ENCODE data around the gene KCTD20.
"Not testable (repeated sequence)": the region's sequence is repeated elsewhere in the genome, so short reads cannot be mapped to it uniquely, and the experiment has no call there.

The KCTD20 gene

DNA sequence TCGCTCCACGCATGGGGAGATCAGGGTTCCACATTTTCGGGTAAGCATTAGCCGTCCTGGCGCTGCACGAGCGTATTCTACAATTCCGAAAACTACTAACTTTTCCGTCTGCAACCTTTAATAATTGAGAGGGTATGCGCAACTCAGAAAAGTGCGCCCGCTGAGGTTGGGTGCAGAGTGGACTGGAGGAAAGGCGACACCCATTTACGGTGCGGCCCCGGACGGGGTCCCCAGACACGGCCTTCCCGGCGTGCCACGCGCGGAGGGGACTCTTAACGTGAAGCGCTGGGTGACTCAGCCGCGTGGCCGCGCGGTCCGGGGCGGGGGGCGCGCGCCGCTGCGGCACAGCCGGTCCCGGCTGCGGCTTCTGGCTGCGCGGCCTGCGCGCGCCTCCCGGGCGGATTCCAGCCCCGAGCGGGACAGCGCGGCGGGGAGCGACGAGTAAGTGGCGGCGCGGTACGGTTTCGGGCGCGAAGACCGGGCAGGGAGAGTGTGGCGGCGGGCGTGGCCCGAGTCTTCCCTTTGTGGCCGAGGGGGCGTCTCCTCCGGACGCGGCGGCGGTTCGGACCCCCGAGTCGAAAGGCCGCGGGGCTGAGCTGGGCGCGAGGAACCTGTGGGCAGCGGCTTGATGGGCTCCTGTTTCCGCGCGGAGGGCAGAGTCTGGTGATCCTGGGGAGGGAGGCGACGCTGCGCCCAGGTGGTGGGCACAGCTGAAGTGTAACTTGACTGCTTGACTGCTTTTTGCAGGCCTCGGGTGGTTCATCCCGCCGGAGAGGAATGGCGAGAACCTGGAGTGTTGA is at the start of gene KCTD20, which contains the start of gene PXT1:
Gene KCTD20, plus strand, starts transcription at position 330 of the 800 bp plus-strand sequence. CDS start 27,098 bp downstream, outside the sequence.
Gene PXT1, minus strand, starts transcription at position 184 of the 800 bp plus-strand sequence. CDS start 16,772 bp downstream, outside the sequence.
- DNase-seq, result peak; percentile 88

DNA sequence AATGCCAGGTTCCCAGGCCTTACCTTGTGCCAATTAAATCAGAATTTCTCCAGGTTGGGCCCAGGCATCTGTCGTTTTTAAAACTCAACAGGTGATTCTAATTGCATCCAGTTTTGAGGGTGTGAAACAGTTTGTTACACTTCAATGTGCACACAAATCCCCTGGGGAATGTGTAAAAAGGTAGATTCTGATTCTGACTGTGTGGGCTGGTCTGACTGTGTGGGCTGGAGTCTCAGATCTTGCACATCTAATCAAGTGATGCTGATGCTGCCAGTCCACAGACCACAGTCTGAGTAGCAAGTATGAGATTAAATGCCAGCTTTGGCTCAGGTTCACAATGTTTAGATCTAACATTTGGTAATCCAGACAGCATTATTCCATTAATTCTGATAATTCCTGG is 42.8 kb upstream of the KCTD20 start:
- no peak for DNase-seq

DNA sequence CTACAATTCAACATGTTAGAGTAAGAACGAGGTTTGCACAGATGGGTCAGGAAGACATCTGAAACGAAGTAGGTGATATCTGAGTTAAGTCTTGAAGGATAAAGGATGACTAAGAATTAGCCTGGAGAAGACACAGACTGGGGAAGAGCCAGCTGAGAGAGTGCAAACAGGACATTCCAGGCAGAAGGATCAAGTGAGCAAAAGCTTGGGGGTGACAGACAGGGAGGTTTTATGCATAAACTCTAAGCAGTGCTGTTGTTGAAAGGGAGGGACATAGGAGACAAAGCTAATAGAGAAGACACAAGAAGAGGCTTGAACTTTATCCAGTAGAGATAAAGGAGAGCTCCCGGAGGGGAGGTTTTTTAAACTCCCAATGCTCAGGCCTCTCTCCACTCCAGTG is 40.3 kb upstream of the KCTD20 start:
- DNase-seq, result no peak

DNA sequence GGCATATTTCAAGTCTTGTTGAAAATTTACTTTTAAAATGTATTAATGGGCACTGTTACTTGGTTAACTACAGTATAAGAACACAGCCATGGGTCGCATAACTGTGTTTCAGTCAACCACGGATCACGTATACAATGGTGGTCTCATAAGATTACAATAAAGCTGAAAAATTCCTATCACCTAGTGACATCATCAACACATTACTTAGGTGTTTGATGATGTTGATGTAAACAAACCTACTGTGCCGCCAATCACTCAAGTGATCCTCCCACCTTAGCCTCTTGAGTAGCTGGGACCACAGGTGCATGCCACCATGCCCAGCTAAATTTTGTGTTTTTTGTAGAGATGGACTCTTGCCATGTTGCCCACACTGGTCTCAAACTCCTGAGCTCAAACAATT is 38.6 kb upstream of the KCTD20 start:
- no peak for DNase-seq

DNA sequence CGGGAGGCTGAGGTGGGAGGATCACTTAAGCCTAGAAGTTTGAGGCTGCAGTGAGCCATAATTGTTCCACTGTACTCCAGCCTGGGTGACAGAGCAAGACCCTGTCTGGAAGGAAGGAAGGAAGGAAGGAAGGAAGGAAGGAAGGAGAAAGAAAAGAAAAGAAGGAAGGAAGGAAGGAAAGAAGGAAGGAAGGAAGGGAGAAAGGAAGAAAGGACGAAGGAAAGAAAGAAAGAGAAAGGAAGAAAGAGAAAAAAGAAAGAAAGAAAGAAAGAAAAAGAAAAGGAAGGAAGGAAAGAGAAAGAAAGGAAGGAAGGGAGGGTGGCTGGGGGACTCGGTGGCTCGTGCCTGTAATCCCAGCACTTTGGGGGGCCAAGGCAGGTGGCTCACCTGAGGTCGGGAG is 33.1 kb upstream of the KCTD20 start:
- not testable (repeated sequence) for DNase-seq

DNA sequence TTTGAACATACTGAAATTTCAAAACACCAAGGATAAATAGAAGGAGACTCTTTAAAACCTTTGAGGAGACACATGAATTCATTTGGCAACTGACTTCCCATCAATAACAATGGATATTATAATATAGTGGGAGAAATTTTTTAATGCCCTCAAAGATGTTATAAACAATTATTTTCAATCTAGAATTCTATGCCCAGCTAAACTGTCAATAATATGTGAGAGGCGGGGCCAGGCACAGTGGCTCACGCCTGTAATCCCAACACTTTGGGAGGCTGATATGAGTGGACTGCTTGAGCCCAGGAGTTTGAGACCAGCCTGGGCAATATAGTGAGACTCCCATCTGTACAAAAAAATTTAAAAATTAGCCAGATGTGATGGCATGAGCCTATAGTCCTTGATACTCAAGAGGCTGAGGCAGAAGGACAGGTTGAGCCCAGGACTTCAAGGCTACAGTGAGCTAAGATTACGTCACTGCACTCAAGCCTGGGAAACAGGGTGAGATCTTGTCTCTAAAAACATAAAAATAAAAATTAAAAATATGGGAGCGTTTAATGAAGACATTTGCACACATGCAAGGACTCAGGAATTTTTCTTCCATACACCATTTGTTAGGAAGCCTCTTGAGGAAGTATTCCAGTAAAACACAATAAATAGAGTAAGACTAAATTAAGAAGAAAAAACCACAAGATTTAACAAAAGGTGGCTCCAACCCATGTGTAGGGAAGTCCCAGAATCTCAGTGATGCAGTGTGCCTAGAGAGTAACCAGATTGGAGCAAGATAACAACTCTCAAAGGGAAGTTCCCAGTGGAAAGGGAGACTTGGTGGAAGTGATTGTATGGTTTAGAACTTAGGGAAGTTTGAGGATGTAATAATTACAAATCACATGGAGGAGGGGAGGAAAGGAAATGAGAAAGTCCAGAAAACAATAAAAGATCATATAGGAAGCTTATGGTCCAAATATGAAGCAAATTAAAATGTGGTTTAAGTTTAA is 29.0 kb upstream of the KCTD20 start:
- no peak for DNase-seq

DNA sequence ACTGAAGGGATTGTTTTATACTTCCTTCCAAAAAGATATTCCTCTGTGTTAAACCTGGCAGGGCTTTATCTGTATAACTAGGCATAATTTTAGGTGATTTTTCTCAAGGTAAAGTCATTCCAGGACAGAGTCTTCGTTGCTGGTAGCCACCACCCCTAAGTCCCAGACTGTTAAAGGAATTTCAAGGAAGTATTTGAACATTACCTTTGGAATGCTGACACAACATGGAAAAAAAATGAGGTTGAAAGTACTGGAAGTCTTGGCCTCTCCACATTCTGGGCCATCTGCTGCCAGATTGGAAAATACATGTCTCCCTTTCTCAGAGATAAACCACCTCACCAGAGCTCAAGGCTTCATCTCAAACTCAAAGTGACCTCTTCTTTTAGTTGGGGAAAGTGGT is 28.3 kb upstream of the KCTD20 start:
- no peak for DNase-seq

DNA sequence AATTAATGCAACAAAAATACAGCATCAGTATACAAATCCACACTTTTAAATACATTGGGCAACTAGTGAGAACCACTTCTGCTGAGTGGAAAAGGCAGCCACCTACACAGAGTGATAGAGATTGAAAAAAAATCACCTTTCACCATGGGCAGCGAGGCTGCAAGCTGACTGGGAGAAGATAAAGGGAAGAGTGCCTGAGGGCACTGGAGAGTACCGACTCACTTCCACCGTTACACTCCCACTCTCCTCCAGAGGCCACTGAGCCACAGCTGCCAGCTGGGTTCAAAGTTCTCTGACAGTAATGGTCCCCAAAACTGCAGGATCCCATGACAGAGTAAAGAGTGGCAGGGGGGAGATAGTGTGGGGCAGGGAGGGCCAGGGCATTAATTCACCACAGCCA is 24.2 kb upstream of the KCTD20 start:
- DNase-seq, result no peak

DNA sequence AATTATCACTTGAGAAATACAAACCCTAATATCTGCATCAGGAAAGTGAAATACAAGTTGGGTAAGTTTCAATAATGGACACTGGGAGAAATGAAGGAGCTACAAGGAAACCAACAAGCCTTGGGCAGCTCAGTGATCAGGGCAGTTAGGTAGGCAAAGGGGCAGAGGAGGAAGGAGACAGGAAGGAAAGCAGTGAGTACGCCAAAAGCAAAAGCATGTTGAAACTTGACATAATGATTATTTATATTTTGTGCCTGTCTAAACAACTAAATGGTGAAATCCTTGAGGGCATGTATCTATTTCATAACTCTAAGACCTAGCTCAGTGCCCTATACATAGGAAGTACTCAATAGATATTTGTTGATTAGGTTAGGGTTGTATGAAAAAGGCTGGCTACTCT is 23.5 kb upstream of the KCTD20 start:
- no peak for DNase-seq

DNA sequence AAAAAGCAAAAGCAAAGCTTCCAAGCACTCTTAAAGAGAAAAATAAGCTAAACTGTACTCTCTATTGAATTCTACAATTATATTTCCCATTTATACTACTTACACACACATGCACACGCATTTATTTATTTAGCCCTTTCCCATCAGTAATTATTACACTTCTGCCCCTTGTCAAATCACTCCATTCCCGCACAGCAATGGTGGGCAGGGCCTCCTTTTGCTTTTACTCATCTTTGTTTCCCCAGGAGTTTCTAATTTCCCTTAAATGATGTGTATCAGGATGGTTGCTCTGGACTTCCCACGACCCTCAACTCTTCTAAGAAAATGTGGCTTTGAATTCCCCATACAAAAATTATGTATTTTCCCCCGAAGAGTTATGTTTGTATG is 20.1 kb upstream of the KCTD20 start:
- DNase-seq, result no peak

DNA sequence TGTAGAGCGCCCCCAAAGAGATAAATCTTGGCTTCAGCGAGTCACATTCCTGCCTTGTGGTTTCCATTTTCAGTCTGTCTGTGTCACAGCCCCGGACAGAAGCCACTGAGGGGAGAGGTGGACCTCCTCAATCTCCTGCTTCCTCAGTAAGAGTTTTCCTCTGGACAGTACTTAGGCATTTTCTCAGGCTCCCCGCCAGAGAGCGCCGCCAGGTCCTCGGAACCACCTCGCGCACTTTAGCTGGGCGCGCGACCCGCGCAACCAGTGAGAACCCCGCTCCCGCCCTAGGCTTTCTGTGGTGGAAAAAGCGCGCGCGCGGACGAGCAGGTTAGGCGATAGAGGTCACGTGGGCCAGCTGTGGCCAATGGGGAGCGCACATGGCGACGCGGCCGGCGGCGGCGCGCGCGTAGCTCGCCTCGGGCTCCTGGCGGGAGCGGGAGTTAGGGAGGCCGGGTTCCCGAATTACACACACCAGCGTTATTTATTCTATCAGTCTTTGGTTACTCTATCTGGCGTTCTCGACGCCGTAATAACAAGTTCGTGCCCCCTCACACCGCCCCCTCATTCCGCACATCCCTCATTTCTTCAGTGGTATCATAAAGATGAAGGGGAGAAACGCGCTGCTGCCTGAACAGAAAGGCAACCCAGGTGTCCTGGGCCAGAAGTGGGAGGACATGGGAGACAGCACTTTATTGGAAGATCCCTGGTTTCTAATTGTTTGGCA is 19.5 kb upstream of the KCTD20 start:
- peak; percentile 99 for DNase-seq

DNA sequence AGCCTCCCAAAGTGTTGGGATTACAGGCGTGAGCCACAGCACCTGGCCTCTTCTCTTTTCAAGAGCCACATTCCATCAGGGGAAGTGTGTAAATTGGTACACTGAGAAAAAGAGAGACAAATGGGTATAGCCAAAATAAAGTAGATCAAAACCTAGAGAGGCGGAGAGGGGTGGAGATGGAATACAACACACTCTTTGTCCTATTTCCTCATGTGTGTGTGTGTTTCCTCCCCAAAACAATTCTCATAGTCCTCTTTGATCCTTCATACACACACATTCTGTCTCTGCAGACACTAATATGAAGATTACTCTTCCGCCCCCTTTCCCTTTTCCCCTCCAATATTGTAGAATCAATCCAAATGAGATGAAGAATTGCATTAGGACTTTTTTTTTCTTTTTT is 16.2 kb upstream of the KCTD20 start:
- no peak for DNase-seq

DNA sequence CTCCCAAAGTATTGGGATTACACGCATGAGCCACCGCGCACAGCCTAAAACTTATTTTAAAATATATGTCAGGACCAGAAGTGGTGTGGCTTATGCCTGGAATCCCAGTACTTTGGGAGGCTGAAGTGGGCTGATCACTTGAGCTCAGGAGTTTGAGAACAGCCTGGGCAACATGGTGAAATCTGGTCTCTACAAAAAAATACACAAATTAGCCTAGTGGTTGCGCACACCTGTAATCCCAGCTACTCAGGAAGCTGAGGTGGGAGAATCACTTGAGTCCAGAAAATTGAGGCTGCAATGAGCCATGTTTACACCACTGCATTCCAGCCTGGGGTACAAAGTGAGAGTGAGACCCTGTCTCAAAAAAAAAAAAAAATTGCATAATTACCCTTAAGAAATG is 13.9 kb upstream of the KCTD20 start:
- no peak for DNase-seq

DNA sequence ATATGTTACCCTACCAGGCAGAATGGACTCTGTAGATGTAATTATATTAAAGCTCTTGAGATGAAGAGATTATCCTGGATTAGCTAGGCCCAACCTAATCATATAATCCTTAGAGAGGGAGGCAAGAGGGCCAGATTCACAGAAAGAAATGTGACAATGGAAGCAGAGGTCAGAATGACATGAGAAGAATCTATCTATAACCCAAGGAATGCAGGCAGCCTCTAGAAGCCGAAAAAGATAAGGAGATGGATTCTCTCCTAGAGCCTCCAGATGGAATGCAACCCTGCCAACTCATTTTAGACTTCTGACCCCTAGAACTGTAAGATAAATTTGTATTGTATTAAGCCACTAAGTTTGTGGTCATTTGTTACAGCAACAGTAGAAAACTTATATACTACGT is 12.4 kb upstream of the KCTD20 start:
- no peak for DNase-seq

DNA sequence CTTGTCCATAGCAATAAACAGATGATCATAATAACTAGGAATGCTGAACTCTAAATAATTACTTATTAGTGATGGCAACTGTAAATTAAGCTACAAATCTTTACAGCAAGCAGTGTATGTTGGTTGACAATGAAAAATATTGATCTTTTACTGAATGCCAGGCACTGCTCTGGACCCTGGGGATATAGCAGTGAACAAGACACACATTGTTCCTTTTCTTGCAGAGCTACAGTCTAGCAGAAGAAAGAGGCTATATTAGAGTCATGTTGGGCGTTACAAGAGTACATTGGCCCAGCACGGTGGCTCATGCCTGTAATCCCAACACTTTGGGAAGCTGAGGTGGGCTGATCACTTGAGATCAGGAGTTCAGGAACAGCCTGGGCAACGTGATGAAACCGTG is 11.6 kb upstream of the KCTD20 start:
- DNase-seq, result no peak

DNA sequence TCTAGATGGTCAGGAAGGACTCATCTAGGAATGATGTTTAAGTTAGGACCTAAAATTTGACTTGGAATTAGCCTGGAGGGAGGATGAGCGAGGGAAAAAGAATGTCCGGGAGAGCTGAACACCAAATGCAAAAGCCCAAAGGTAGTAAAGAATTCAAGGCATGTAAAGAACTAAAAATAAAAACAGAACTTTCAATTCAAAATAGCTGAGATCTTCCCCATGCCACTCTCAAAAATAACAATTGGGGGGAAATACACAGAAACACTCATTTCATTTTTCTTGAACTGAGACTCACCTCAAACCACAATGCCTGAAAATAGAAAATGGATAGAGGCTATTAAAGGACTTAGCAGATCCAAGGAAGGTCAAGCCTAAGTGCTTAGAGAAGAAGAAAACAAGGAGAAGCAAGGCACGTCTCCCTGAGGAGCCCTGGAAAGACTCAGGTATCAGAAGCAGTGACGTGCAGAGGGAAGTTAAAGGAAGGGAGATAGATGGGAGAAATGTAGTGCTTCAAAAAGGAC is 10.6 kb upstream of the KCTD20 start:
- DNase-seq, result no peak

DNA sequence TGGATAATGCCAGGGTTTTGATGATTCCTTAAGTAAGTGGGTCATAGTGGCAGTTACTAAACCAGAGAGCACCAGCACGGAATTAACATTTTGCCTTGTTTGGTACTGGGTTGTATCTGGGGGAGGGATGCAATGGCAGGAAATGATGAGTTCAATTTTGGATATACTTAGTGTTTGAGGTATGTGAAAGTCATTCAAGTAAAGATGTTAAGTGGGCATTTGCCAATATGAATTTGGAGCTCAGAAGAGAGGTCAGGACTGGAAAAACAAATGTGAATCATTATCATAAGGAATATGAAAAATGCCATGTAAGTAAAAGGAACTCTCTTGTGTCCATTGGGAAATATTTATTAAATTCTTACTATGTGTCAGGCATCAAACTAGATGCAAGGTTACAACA is 6.3 kb upstream of the KCTD20 start:
- no peak for DNase-seq

DNA sequence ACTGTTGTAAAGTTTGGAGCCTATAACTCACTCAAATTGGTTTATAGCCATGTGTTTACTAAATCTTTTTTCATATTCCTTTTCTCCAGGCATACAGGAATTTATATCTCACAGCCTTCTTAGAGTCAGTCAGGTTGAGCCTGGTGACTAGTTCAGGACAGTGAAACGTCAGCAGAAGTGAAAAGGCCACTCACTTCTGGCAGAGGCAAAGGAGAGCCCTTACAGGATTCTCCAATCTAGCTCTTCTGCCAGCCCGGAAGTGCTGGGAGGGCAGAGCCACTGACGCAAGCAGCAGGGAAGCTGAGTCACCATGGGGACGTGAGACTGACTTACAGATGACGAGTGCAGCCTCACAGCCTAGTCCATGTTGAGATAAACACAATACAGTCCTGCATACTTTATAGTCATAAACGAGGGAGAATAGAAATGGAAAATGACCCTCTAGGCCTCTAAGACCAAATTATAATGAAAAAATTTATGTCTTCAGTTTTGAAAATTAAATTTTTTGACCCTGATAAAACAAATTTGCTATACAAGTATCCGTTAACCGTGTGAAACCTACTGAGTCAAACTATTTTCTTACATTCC is 1.4 kb upstream of the KCTD20 start:
- peak; percentile 87 for DNase-seq

DNA sequence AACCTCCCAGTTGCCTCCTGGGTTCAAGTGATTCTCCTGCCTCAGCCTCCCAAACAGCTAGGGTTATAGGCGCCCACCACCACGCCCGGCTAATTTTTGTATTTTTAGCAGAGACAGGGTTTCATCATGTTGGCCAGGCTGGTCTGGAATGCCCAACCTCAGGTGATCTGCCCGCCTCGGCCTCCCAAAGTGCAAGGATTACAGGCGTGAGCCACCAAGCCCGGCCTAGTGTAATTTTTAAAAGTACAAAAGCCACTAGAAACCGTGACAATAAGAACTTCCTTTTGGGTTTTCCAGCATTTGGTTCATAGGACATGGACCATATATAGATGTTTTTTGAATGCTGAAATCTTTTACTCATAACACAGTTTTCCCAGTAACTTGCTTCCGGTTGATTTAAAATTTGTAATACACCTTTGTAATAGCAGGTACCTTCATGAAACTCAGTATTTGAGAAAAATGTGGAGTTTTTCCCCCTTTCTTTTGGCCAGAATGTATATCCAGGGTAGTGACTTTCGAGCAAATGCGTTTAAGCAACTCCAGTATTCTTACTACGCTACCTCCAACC is 613 bp upstream of the KCTD20 start:
- no peak for DNase-seq

DNA sequence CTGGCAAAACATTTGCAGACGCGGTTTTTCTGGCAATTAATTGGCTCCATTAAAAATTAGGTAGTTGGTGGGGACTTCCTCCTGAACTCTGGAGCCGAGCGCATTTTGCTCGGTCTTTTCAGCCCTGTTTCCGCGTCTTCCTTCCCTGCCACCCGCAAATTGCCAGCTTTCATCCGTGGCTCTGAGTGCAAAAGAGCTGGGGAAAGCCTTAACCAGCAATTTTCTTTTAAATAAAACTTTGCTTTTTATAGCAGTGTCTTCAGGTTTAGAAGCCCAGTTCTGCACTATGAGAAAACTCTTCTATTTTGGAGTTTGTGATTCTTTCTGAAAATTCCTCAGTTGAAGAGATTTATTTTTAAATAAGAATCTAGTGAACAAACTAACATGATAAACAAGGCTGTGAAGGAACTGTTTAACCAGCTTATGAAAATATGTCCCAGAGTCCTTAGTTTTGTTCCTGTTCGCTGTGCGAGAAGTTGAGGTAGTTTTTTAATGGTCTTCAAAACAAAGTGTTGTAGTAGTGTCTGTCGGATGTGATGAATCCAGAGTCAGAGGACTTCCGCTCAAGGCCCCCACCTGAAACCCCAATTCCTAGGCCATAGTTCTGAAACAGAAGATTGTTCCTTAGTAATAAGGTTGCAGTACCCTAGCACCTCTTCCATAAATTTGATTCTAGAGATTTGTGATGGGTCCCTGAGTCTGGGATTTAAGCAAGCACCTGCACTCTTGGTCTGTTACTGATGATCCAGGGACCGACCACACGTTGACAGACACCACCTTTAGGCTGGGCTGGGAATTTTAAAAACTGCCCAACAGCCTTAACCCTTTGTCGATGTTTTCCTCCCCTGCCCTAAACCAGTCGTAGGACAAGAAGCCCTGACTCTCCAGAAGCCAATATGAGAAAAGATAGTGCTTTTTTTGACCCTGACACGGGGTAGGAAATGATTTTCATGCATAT is 950 bp downstream of the KCTD20 start:
- peak; percentile 36 for DNase-seq

DNA sequence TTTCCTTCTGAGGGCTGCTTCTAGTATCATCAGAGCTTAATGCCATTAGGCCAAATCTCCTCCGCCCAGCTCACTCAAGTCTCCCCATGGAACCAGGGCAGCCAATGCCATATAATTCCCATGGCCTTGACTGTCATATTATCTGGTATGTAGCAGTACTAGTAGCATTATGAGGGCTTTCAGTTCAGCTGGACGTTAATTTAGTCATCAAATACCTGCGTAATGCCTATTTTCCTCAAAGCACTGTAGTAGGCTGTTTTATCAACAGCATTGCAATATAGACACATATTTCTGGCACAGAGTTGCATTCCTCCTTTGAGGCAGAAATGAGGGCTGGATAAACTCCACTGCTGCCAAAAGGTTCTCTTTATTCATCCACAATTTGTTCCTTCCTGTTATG is 1.7 kb downstream of the KCTD20 start:
- DNase-seq, result no peak

Measured in CD4-positive, alpha-beta T cell treated with Interleukin-6 for 4 hours (primary cell).